Dedifferentiated amniotic fluid mesenchymal stem cell (primary cell): ENCODE measurements around the gene RHOA.

Source experiments
- DNase-seq: peaks from one replicate; pipeline ENCODE4 v3.0.0-alpha.2; 2016; ENCODE audit errors: extremely low spot score

RHOA gene

DNA sequence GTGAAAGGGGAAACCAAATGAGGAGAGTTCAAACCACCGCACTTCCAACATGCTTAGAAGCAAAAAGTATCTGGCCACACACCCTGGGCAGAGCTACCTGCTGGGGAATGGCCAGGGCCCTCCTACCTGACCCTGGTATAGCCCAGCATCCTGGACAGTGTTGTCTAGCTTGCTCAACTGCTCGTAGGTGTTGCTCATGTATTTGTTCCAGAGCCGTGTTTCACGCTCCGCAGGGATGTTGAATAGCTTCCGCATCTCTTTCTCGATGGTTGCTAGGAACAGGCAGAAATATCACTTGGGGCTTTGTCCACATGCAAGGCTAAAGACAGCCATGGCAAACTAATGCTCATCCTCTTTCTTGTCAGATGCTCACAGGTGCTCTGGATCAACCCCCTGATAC is 87.0 kb downstream of the RHOA start:
- no peak for DNase-seq

DNA sequence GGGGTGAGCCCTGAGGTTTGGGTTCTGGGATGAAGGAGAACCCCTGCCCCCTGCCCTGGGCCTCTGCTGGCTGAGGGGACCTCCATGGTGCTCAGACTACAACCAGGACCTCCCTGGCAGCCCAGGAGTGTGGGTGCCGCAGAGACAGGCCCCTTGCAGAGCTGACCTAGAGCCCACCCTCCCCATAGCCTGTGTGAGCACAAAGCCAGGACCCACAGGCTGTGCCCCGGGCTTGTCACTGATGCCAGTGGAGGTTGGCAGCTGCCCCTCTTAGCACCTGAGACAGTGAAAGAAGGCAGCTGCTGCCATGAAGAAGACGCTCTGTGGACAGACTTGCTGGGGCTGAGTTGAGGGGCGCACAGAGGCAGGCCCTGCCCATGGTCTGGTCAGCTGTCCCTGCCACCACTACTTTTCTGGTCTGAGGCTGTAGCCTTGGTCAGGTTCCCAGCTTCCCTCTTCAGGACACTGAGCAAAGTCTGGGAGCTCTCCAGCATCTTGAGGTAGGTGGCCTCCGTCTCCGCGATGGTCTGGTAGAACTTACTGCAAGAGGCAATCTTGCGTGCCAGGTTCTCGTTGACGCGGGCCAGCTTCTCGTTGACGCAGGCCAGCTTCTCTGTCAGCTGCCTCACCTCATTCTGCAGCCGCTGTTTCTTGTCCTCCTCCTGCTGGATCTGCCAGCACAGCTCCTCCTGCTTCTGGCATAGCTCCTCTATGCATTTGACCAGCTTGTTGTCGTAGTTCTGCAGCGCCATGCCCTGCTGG is 94.9 kb downstream of the RHOA start:
- no peak for DNase-seq

- DNase-seq, result no peak
Measured at GRCh38 chr3:49313896-49314688, 97.7 kb downstream of the RHOA start.

DNA sequence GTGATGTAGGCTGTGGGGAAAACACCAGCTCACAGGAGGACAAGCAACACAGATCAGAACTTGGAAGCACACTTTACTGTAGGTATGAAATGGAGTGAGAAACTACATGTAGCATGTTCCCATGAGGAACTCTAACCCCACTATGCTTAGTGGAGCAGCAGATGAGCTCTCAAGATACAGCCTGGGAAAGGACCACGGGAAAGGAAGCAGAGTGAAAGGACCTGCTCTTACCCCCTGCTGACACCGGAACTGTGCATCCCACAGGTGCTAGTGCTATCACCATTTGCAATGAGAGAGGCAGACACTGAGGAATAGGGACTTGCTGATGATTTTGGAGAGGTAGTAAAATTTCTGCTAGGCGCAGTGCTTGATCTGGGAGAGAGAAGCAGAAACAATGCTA is 100.5 kb downstream of the RHOA start:
- no peak for DNase-seq

GRCh38 chr3:49310677-49311076 is 101.1 kb downstream of the RHOA start:
- no peak for DNase-seq
